Cardiac muscle cell (in vitro differentiated cells and primary cell): ENCODE data around the gene TFPT. TPM values are rescaled to one million over a fixed set of nuclear protein-coding genes. Genes with fewer than 3 reads are reported as not detected.

Source experiments
- DNase-seq, 2 donors: peaks; one replicate each; pipeline versions ENCODE4 v3.0.0 to v3.0.0-alpha.2; 2010 to 2017; ENCODE audit warnings: low read depth in 1 of 2, low spot score in 1 of 2
- H3K27ac ChIP-seq: fragments of 200-600 bp; sonication (generic); 2 replicates; pipeline ENCODE4 v1.5.1; 2016
- H3K27me3 ChIP-seq: fragments of 200-600 bp; sonication (generic); 2 replicates; pipeline ENCODE4 v1.6.0; 2016; ENCODE audit warnings: control low read depth
- H3K36me3 ChIP-seq: fragments of 200-600 bp; sonication (generic); 2 replicates; pipeline ENCODE4 v1.5.1; 2016; ENCODE audit warnings: control low read depth
- H3K4me1 ChIP-seq: fragments of 200-600 bp; sonication (generic); 2 replicates; pipeline ENCODE4 v1.8.1; 2017; ENCODE audit warnings: low read depth, mild to moderate bottlenecking, mixed run types
- H3K4me3 ChIP-seq: fragments of 200-600 bp; sonication (generic); 2 replicates; pipeline ENCODE4 v1.5.1; 2016; ENCODE audit warnings: mild to moderate bottlenecking
- H3K9me3 ChIP-seq: fragments of 200-600 bp; sonication (generic); 2 replicates; pipeline ENCODE4 v1.5.1; 2017; ENCODE audit warnings: low read depth, mild to moderate bottlenecking, control low read depth
- polyA plus RNA-seq: library from polyadenylated mRNA; unstranded; fragments of >200 nt; fragmentation: Nextera tagmentation; extraction: Ambion mirVana; gene quantifications from 2 replicates; pipeline ENCODE4 v1.2.1, GENCODE V29; 2016
- total RNA-seq: library from RNA; depleted of rRNA; stranded (reverse); fragments of >200 nt; gene quantifications from 2 replicates; pipeline ENCODE4 v1.2.3, GENCODE V29; 2016
- TF ChIP-seq, protein P1 (sequence below): IDR thresholded peaks from 2 replicates; pipeline ENCODE4 v1.5.1; 2012; ENCODE audit warnings: low read depth, mild to moderate bottlenecking, low read length

TFPT gene
- total and polyA plus RNA-seq, 2 experiments from 2014 or later = 27.5 to 32.1 TPM

GRCh38 chr19:54107876-54108490 is 7.5 kb downstream of the TFPT start:
- TF ChIP-seq, protein P1, sequence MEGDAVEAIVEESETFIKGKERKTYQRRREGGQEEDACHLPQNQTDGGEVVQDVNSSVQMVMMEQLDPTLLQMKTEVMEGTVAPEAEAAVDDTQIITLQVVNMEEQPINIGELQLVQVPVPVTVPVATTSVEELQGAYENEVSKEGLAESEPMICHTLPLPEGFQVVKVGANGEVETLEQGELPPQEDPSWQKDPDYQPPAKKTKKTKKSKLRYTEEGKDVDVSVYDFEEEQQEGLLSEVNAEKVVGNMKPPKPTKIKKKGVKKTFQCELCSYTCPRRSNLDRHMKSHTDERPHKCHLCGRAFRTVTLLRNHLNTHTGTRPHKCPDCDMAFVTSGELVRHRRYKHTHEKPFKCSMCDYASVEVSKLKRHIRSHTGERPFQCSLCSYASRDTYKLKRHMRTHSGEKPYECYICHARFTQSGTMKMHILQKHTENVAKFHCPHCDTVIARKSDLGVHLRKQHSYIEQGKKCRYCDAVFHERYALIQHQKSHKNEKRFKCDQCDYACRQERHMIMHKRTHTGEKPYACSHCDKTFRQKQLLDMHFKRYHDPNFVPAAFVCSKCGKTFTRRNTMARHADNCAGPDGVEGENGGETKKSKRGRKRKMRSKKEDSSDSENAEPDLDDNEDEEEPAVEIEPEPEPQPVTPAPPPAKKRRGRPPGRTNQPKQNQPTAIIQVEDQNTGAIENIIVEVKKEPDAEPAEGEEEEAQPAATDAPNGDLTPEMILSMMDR = no peak
- Histone ChIP-seq H3K4me3 (no peak overlapping the region), H3K36me3 (peaks cover 27% of the 10 kb centered on the region), H3K9me3 (no peaks in the 10 kb centered on the region), H3K27ac (no peak overlapping the region), H3K4me1 (no peaks in the 10 kb centered on the region), H3K27me3 (no peaks in the 10 kb centered on the region)
- DNase-seq = no peak

DNA sequence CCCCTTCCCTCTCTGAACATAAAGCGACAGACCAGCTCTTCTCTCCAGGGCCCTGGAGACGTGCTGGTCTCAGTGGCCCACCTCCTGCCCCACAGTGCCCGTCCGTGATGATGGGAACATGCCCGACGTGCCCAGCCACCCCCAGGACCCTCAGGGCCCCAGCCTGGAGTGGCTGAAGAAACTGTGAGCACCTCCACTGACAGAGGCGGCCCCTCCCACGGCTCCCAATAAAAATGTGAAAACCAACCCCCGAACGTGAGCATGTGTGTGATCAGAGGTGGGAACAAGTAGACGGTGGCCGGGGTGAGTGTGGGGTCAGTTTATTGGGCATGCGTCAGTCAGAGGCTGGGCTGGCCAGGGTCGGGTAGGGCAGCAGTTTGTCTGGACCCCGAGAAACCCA is 8.7 kb downstream of the TFPT start:
- H3K4me3 ChIP-seq = no peak overlapping the region
- H3K9me3 ChIP-seq = no peaks in the 10 kb centered on the region
- peaks cover 27% of the 10 kb centered on the region for H3K36me3 ChIP-seq
- DNase-seq = no peak
- no peaks in the 10 kb centered on the region for H3K27me3 ChIP-seq
- H3K4me1 ChIP-seq = no peaks in the 10 kb centered on the region
- TF ChIP-seq, protein P1 = no peak
- no peak overlapping the region for H3K27ac ChIP-seq

- TF ChIP-seq, protein P1 = no peak
- Histone ChIP-seq H3K4me1 (no peaks in the 10 kb centered on the region), H3K36me3 (peaks cover 24% of the 10 kb centered on the region), H3K27ac (no peak overlapping the region), H3K4me3 (no peak overlapping the region), H3K27me3 (no peaks in the 10 kb centered on the region), H3K9me3 (no peaks in the 10 kb centered on the region)
- no peak for DNase-seq
These were observed 9.7 kb downstream of the TFPT start for GRCh38 chr19:54105796-54106195.

- Histone ChIP-seq H3K4me1 (no peaks in the 10 kb centered on the region), H3K36me3 (peaks cover 20% of the 10 kb centered on the region), H3K4me3 (no peak overlapping the region), H3K9me3 (no peaks in the 10 kb centered on the region), H3K27ac (no peak overlapping the region), H3K27me3 (no peaks in the 10 kb centered on the region)
- peak in 1 of 2 donors; percentile 9 for DNase-seq
- TF ChIP-seq, protein P1 = no peak
These were observed 10.3 kb downstream of the TFPT start for GRCh38 chr19:54104998-54105715.

DNA sequence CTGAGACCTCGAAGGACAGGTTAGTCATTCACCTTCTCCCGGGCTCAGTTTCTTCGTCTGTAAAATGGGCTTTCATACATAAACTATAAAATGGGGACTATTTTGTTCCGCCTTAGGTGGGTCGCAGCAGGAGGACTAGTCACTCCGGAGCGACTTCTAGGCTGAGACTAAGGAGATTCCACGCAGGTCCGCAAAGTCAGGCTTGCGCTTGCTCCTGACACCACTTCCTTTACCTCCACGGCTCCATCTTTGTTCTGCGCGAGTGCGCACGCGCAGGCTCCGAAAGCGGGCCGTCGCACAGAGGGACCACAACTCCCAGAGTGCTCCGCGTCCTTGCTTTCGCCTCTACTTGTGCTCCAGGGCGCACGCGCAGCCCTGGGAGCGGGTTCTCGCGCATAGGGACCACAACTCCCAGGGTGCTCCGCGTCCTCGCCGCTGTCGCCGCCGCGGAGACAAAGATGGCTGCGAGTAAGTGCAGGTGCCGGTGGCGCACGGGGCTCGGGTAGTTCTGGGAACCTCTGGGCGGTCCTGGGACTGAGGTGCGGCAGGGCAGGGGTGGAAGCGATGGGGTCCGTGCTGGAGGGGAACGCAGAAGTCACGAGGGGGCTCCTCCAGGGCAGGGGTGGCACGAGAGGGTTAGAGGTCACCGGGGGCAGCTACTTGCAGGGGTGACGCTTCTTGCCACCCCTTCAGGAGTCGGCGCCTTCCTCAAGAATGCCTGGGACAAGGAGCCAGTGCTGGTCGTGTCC is 12.9 kb downstream of the TFPT start, which contains the start of gene NDUFA3:
NDUFA3 (plus strand) TSS at position 435 of the 749 bp plus-strand sequence; CDS start at position 459, 24 bp downstream.
- DNase-seq = peak; percentile 99
- Histone ChIP-seq H3K4me3 (peak within 1 kb of the TSS; percentile 71), H3K27ac (no peak within 1 kb of the TSS), H3K27me3 (no peaks in the 10 kb centered on the region), H3K4me1 (no peaks in the 10 kb centered on the region), H3K36me3 (peaks cover 7% of the 10 kb centered on the region), H3K9me3 (no peaks in the 10 kb centered on the region)
- TF ChIP-seq, protein P1 = no peak
